K562 (cell line): ENCODE data around the gene PBRM1. TPM values are rescaled to one million over a fixed set of nuclear protein-coding genes. Genes with fewer than 3 reads are reported as not detected.

ENCODE experiments used
- ATAC-seq: fragments of 200-7000 bp; cut with Tn5 transposase; 3 replicates; pipeline ENCODE4 v1.9.1; 2020; ENCODE audit warnings: moderate library complexity
- BruUV-seq: library from RNA; stranded (reverse); fragments of 400-500 nt; replicated peaks from 2 replicates; lab custom pipeline; 2021; lab: Mats Ljungman, UMichigan
- CTCF ChIA-PET: fragments of 300-600 bp; formaldehyde crosslinking; extraction: SDS; loops from one replicate; lab custom pipeline; 2021; ENCODE audit warnings: low intra/inter-chr PET ratio; lab: Yijun Ruan, JAX
- POLR2A ChIA-PET: fragments of 300-600, 350-650 bp; sonication (Branson Sonifier 250); formaldehyde crosslinking; extraction: SDS; loops from one replicate; lab custom pipeline; 2021; ENCODE audit warnings: antibody characterized with exemption, inconsistent platforms; lab: Yijun Ruan, JAX
- DNase-seq, 4 experiments: peaks; one replicate each; pipeline versions ENCODE4 v3.0.0 to v3.0.0-alpha.2; 2011 to 2018; ENCODE audit warnings: low spot score in 3 of 4, mixed read lengths in 3 of 4; ENCODE audit errors: extremely low read depth in 1 of 4
- FAIRE-seq: peaks from 2 replicates; lab custom pipeline; 2011; peaks lifted over from hg19 to GRCh38; lab: Jason Lieb, UNC
- H2AFZ ChIP-seq: 2 replicates; pipeline ENCODE4 v1.6.0; 2011; ENCODE audit warnings: low read depth, low read length, control low read depth, inconsistent platforms
- H3K27ac ChIP-seq: fragments of 200-600 bp; 3 replicates; pipeline ENCODE4 v1.8.0; 2011; ENCODE audit warnings: low read depth, mild to moderate bottlenecking, control low read depth, inconsistent platforms, low read length, moderate library complexity, mixed read lengths; ENCODE audit errors: extremely low read depth
- H3K27me3 ChIP-seq, 2 experiments: fragments of 300-600 bp in 1 of 2; 2 replicates in 1 of 2; 3 replicates in 1 of 2; pipeline versions ENCODE4 v1.6.0 to v1.8.0; 2011; ENCODE audit warnings: inconsistent platforms in 2 of 2, low read length in 2 of 2, mild to moderate bottlenecking in 1 of 2, mixed read lengths in 1 of 2, moderate library complexity in 1 of 2; ENCODE audit not compliant: control insufficient read depth in 2 of 2, insufficient read depth in 2 of 2
- H3K36me3 ChIP-seq: fragments of 300-600 bp; 3 replicates; pipeline ENCODE4 v1.8.0; 2011; ENCODE audit warnings: mild to moderate bottlenecking, low read length, inconsistent platforms; ENCODE audit not compliant: control insufficient read depth, insufficient read depth
- H3K4me1 ChIP-seq, 2 experiments: fragments of 200-600 bp in 1 of 2; replicated peaks in 1 of 2; 2 replicates in 1 of 2; 3 replicates in 1 of 2; pipeline versions ENCODE4 v1.5.1 to v1.8.0; 2011; ENCODE audit warnings: inconsistent platforms in 2 of 2, low read length in 2 of 2, mild to moderate bottlenecking in 1 of 2, mixed read lengths in 1 of 2, moderate library complexity in 1 of 2; ENCODE audit not compliant: control insufficient read depth in 2 of 2, insufficient read depth in 2 of 2
- H3K4me2 ChIP-seq: 2 replicates; pipeline ENCODE4 v1.6.1; 2011; ENCODE audit warnings: low read length, control low read depth, inconsistent platforms, mixed read lengths; ENCODE audit not compliant: insufficient read depth
- H3K4me3 ChIP-seq: fragments of 200-600 bp; sonication (generic), shearing (Covaris generic); 2 replicates; pipeline ENCODE4 v1.5.1; 2016; ENCODE audit warnings: control low read depth, inconsistent platforms
- H3K79me2 ChIP-seq: fragments of 200-600 bp; 3 replicates; pipeline ENCODE4 v1.8.0; 2011; ENCODE audit warnings: low read length, inconsistent platforms; ENCODE audit not compliant: control insufficient read depth, insufficient read depth
- H3K9ac ChIP-seq, 2 experiments: 2 replicates each; pipeline versions ENCODE4 v1.6.0 to v1.6.1; 2011; ENCODE audit warnings: low read depth in 2 of 2, low read length in 2 of 2, control low read depth in 1 of 2, inconsistent platforms in 1 of 2, mild to moderate bottlenecking in 1 of 2, mixed read lengths in 1 of 2; ENCODE audit not compliant: insufficient read depth in 1 of 2
- H3K9me1 ChIP-seq: one replicate; pipeline ENCODE4 v1.6.0; 2011; ENCODE audit warnings: inconsistent platforms, mild to moderate bottlenecking, low read length, moderate library complexity; ENCODE audit not compliant: control insufficient read depth, insufficient read depth
- H3K9me3 ChIP-seq: replicated peaks from 2 replicates; pipeline ENCODE4 v1.5.1; 2011; ENCODE audit warnings: low read depth, low read length, inconsistent platforms; ENCODE audit not compliant: control insufficient read depth, insufficient read depth
- H4K20me1 ChIP-seq: replicated peaks from 2 replicates; pipeline ENCODE4 v1.6.1; 2011; ENCODE audit warnings: low read length, inconsistent platforms, mixed read lengths; ENCODE audit not compliant: control insufficient read depth, insufficient read depth
- C11orf30 ChIP-seq: fragments of 450-650 bp; IDR thresholded peaks from 2 replicates; pipeline ENCODE4 v1.6.1; 2016; ENCODE audit warnings: low read depth, mild to moderate bottlenecking
- COPS2 ChIP-seq: fragments of 450-650 bp; conservative IDR thresholded peaks from 2 replicates; pipeline ENCODE4 v1.6.1; 2016; ENCODE audit warnings: mild to moderate bottlenecking, moderate library complexity
- DPF2 ChIP-seq: fragments of 450-650 bp; IDR thresholded peaks from 2 replicates; pipeline ENCODE4 v1.6.1; 2016
- EP400 ChIP-seq: fragments of 450-650 bp; IDR thresholded peaks from 2 replicates; pipeline ENCODE4 v1.6.1; 2017; ENCODE audit warnings: antibody characterized with exemption, mild to moderate bottlenecking, moderate library complexity
- MYC ChIP-seq, 2 experiments: fragments of 250-450 bp in 1 of 2; sonication (Bioruptor Pico) in 1 of 2; IDR thresholded peaks; 2 replicates each; pipeline versions ENCODE4 v1.5.1 to v1.6.1; 2012 to 2021; ENCODE audit warnings: low read depth in 2 of 2, borderline replicate concordance in 1 of 2, improper control_type of control experiment in 1 of 2, low read length in 1 of 2, mild to moderate bottlenecking in 1 of 2, moderate library complexity in 1 of 2
- POLR2H ChIP-seq: IDR thresholded peaks from 2 replicates; pipeline ENCODE4 v1.6.1; 2016; ENCODE audit warnings: missing genetic modification characterization, low read depth, mild to moderate bottlenecking, control low read depth, missing compliant biosample characterization, moderate library complexity
- ZNF143 ChIP-seq: sonication (generic); formaldehyde crosslinking; IDR thresholded peaks from 2 replicates; pipeline ENCODE4 v1.9.0; 2022; ENCODE audit warnings: mild to moderate bottlenecking, missing genetic modification reagents
- ZNF174 ChIP-seq: fragments of 250-450 bp; sonication (Bioruptor Pico); IDR thresholded peaks from 2 replicates; pipeline ENCODE4 v1.4.0; 2020; ENCODE audit warnings: mild to moderate bottlenecking
- ZNF318 ChIP-seq, 2 experiments: fragments of 450-650 bp; IDR thresholded peaks; 2 replicates each; pipeline ENCODE4 v1.6.1; 2016; ENCODE audit warnings: mild to moderate bottlenecking in 2 of 2, borderline replicate concordance in 1 of 2, low read depth in 1 of 2, moderate library complexity in 1 of 2
- ZNF740 ChIP-seq, 3 experiments: fragments of 200-800 bp in 1 of 3; sonication (Bioruptor generic) in 1 of 3; sonication (generic) in 1 of 3; formaldehyde crosslinking in 1 of 3; IDR thresholded peaks; 2 replicates each; pipeline versions ENCODE4 v1.6.1 to v1.8.0; 2016 to 2022; ENCODE audit warnings: mild to moderate bottlenecking in 2 of 3, missing compliant biosample characterization in 2 of 3, missing genetic modification characterization in 2 of 3, missing genetic modification reagents in 1 of 3
- ZNF766 ChIP-seq: fragments of 200-800 bp; sonication (Bioruptor generic); conservative IDR thresholded peaks from 2 replicates; pipeline ENCODE4 v1.6.1; 2016; ENCODE audit warnings: missing genetic modification characterization, missing compliant biosample characterization
- ZNF77 ChIP-seq: fragments of 250-450 bp; sonication (Bioruptor Pico); IDR thresholded peaks from 2 replicates; pipeline ENCODE4 v1.5.0; 2020
- WGBS: fragments of 100-300 bp; shearing (Covaris generic); methylation state at CpG from one replicate; pipeline ENCODE4 v1.1.6; 2016; ENCODE audit warnings: low coverage, mixed read lengths; ENCODE audit not compliant: insufficient coverage; ENCODE audit errors: missing lambda C conversion rate; 5-methylcytosine and 5-hydroxymethylcytosine counted together
- in situ Hi-C: fragments of 300-500 bp; cut with MboI; formaldehyde crosslinking; loops from 4 replicates; pipeline ENCODE4 v1.15.0; 2018; ENCODE audit warnings: inconsistent platforms, mixed read lengths
- intact Hi-C: fragments of 100-400 bp; cut with micrococcal nuclease; formaldehyde crosslinking; loops from 2 replicates; pipeline ENCODE4 v1.14.2; 2022
- polyA plus RNA-seq, 8 experiments: library from polyadenylated mRNA; depleted of rRNA in 4 of 8; stranded (reverse) in 5 of 8; unstranded in 3 of 8; fragments of >200 nt; fragmentation: Nextera tagmentation in 2 of 8; fragmentation: Illumina TruSeq in 1 of 8; extraction: Ambion mirVana in 2 of 8; extraction: Trizol in 1 of 8; gene quantifications; 2 replicates each; pipeline versions ENCODE4 v1.2.1 to v1.2.3, GENCODE V29; 2011 to 2014; ENCODE audit warnings: inconsistent platforms in 1 of 8, missing spikeins in 1 of 8
- total RNA-seq, 7 experiments: library from RNA; depleted of rRNA in 6 of 7; stranded (reverse); fragments of >200 nt in 6 of 7; fragmentation: Illumina TruSeq in 2 of 7; extraction: Trizol in 2 of 7; gene quantifications; 2 replicates each; pipeline versions ENCODE4 v1.2.1 to v1.2.3, GENCODE V29; 2011 to 2021; ENCODE audit warnings: low replicate concordance in 1 of 7

PBRM1 gene
- total and polyA plus RNA-seq, 9 of the 15 experiments (the other 6 are each of a cell fraction or from before 2014, with no cell fraction given) = 3.9 to 31.8 (median 19.0) TPM

GRCh38 chr3:52715714-52716305, 30.1 kb upstream of the PBRM1 start:
- H3K4me2 ChIP-seq = no peak overlapping the region
- H3K9me1 ChIP-seq = no peaks in the 10 kb centered on the region
- H3K27me3 ChIP-seq = no peaks in the 10 kb centered on the region
- ChIA-PET POLR2A (interaction anchor here (0.9 to 1.1 kb wide), 2 partner anchors 9 to 22 kb away, joined by 3 to 4 read pairs; no protein-coding TSS in a partner anchor), CTCF (no interaction called here)
- H4K20me1 ChIP-seq = no peaks in the 10 kb centered on the region
- 73% methylated on average over 8 of the region's 11 CpGs for whole genome bisulfite sequencing
- FAIRE-seq = no peak
- no peak for ATAC-seq
- no peak for DNase-seq
- H3K4me3 ChIP-seq = no peak overlapping the region
- no peak overlapping the region for H3K27ac ChIP-seq
- intact Hi-C loops (no loop called here), in situ Hi-C loops (no loop called here)
- no peak overlapping the region for H2AFZ ChIP-seq
- H3K9me3 ChIP-seq = no peaks in the 10 kb centered on the region
- 0 out of 3 replicates have a peak, but pooled peaks cover 3% of the 10 kb centered on the region for H3K36me3 ChIP-seq
- no peaks in the 10 kb centered on the region; a peak in 1 of 5 replicates for H3K4me1 ChIP-seq
- H3K9ac ChIP-seq = no peak overlapping the region
- no peak for TF ChIP-seq ZNF174 (CRISPR knock-in tag)
- no peak for TF ChIP-seq C11orf30
- no peak for TF ChIP-seq MYC (IDR thresholded peaks at IDR 0.05; ENCODE audit: low read depth, low read length)
- no peak for TF ChIP-seq MYC (CRISPR knock-in tag; IDR thresholded peaks at IDR 0.05; ENCODE audit: borderline replicate concordance, low read depth)
- TF ChIP-seq ZNF740 (CRISPR knock-in tag; IDR thresholded peaks at IDR 0.05) = no peak
- TF ChIP-seq ZNF740 (tag; IDR thresholded peaks at IDR 0.05) = no peak
- no peak for TF ChIP-seq EP400
- TF ChIP-seq ZNF143 (CRISPR knock-in tag) = no peak
- TF ChIP-seq COPS2 = no peak
- TF ChIP-seq ZNF766 (CRISPR knock-in tag) = no peak
- no peak for TF ChIP-seq DPF2
- no peak for TF ChIP-seq ZNF318 (IDR thresholded peaks at IDR 0.05; ENCODE audit: borderline replicate concordance in 1 of 2, low read depth in 1 of 2)
- TF ChIP-seq ZNF77 (CRISPR knock-in tag) = no peak
- no peak for TF ChIP-seq POLR2H (tag)
- no TSS peak for BruUV-seq
- H3K79me2 ChIP-seq = no peaks in the 10 kb centered on the region
